Amygdala (tissue), 56 donors: Measurements from ENCODE around the gene TUBGCP5.

Experiments
- DNase-seq, 56 donors: peaks; one replicate each; lab custom pipeline; 2025; lab: John Stamatoyannopoulos, UW

TUBGCP5 gene

GRCh38 chr15:22956257-22956977, 83.0 kb downstream of the TUBGCP5 start:
- peak in 17 of 56 donors; percentile 27 to 66 (median 42) for DNase-seq

GRCh38 chr15:22955544-22956119, 83.7 kb downstream of the TUBGCP5 start:
- no peak for DNase-seq

- DNase-seq = no peak
Measured at GRCh38 chr15:22954798-22955543, 84.4 kb downstream of the TUBGCP5 start.

GRCh38 chr15:22954326-22954725, 85.0 kb downstream of the TUBGCP5 start:
- DNase-seq = no peak

GRCh38 chr15:22952796-22953579, 86.4 kb downstream of the TUBGCP5 start:
- DNase-seq = no peak

GRCh38 chr15:22951381-22952280, 87.7 kb downstream of the TUBGCP5 start:
- DNase-seq = no peak

- no peak for DNase-seq
Measured at GRCh38 chr15:22951031-22951380, 88.4 kb downstream of the TUBGCP5 start.

GRCh38 chr15:22950256-22950990, 88.9 kb downstream of the TUBGCP5 start:
- no peak for DNase-seq
